Liver (tissue), 9 donors: Measurements from ENCODE around the gene HOXB3. TPM values are rescaled to one million over a fixed set of nuclear protein-coding genes. Genes with fewer than 3 reads are reported as not detected.

Experiments used
- DNase-seq: peaks from one replicate; pipeline ENCODE4 v3.0.0-alpha.2; 2017; ENCODE audit warnings: low spot score
- H3K27ac ChIP-seq, 2 donors: one replicate each; pipeline ENCODE4 v1.7.0; 2013; ENCODE audit warnings: inconsistent platforms in 2 of 2, low read length in 2 of 2, control low read depth in 1 of 2, low read depth in 1 of 2, mild to moderate bottlenecking in 1 of 2
- H3K27me3 ChIP-seq, 4 donors: one replicate each; pipeline versions ENCODE4 v1.6.1 to v1.7.0; 2013; ENCODE audit warnings: low read length in 3 of 4, inconsistent platforms in 1 of 4, mild to moderate bottlenecking in 1 of 4, moderate library complexity in 1 of 4; ENCODE audit not compliant: control insufficient read depth in 4 of 4, insufficient read depth in 4 of 4
- H3K36me3 ChIP-seq, 4 donors: one replicate each; pipeline versions ENCODE4 v1.6.1 to v1.7.0; 2013; ENCODE audit warnings: low read length in 3 of 4, mild to moderate bottlenecking in 3 of 4, low read depth in 1 of 4, moderate library complexity in 1 of 4; ENCODE audit not compliant: control insufficient read depth in 4 of 4, insufficient read depth in 3 of 4
- H3K4me1 ChIP-seq, 4 donors: one replicate each; pipeline versions ENCODE4 v1.6.1 to v1.7.0; 2013; ENCODE audit warnings: low read length in 3 of 4, mild to moderate bottlenecking in 3 of 4, moderate library complexity in 1 of 4; ENCODE audit not compliant: control insufficient read depth in 4 of 4, insufficient read depth in 4 of 4
- H3K4me3 ChIP-seq, 3 donors: one replicate each; pipeline versions ENCODE4 v1.6.1 to v1.7.0; 2013; ENCODE audit warnings: low read length in 3 of 3, control low read depth in 1 of 3, low read depth in 1 of 3, mild to moderate bottlenecking in 1 of 3
- H3K9ac ChIP-seq, 2 donors: one replicate each; pipeline ENCODE4 v1.7.0; 2013; ENCODE audit warnings: low read length in 2 of 2, mild to moderate bottlenecking in 2 of 2, moderate library complexity in 2 of 2, control low read depth in 1 of 2, low read depth in 1 of 2
- H3K9me3 ChIP-seq, 4 donors: one replicate each; pipeline versions ENCODE4 v1.6.1 to v1.7.0; 2013; ENCODE audit warnings: low read length in 3 of 4; ENCODE audit not compliant: control insufficient read depth in 4 of 4
- ATF3 ChIP-seq: IDR thresholded peaks from 2 replicates; pipeline ENCODE4 v1.6.1; 2016; ENCODE audit warnings: antibody characterized with exemption
- CTCF ChIP-seq: fragments of 150-350 bp; IDR thresholded peaks from 2 replicates; pipeline ENCODE4 v1.5.1; 2017; ENCODE audit warnings: improper control_type of control experiment, low read depth, low read length; ENCODE audit not compliant: missing input control
- EGR1 ChIP-seq, 2 donors: IDR thresholded peaks; 2 replicates each; pipeline ENCODE4 v1.6.1; 2016 to 2018; ENCODE audit warnings: antibody characterized with exemption in 2 of 2, low read depth in 2 of 2
- FOXA1 ChIP-seq: IDR thresholded peaks from 2 replicates; pipeline ENCODE4 v1.6.1; 2016; ENCODE audit warnings: antibody characterized with exemption
- FOXA2 ChIP-seq: IDR thresholded peaks from 2 replicates; pipeline ENCODE4 v1.6.1; 2016; ENCODE audit warnings: antibody characterized with exemption
- GABPA ChIP-seq, 2 donors: IDR thresholded peaks in 1 of 2; conservative IDR thresholded peaks in 1 of 2; 2 replicates each; pipeline ENCODE4 v1.6.1; 2016; ENCODE audit warnings: antibody characterized with exemption in 2 of 2, mild to moderate bottlenecking in 1 of 2, moderate library complexity in 1 of 2
- HNF4A ChIP-seq, 2 donors: conservative IDR thresholded peaks; 2 replicates each; pipeline ENCODE4 v1.6.1; 2016; ENCODE audit warnings: antibody characterized with exemption in 2 of 2, mild to moderate bottlenecking in 2 of 2
- HNF4G ChIP-seq: IDR thresholded peaks from 2 replicates; pipeline ENCODE4 v1.6.1; 2016; ENCODE audit warnings: antibody characterized with exemption
- JUND ChIP-seq, 2 donors: IDR thresholded peaks; 2 replicates each; pipeline ENCODE4 v1.6.1; 2016; ENCODE audit warnings: antibody characterized with exemption in 2 of 2
- MAX ChIP-seq: IDR thresholded peaks from 2 replicates; pipeline ENCODE4 v1.6.1; 2016; ENCODE audit warnings: antibody characterized with exemption
- NR2F2 ChIP-seq: IDR thresholded peaks from 2 replicates; pipeline ENCODE4 v1.6.1; 2016; ENCODE audit warnings: antibody characterized with exemption
- RAD21 ChIP-seq, 2 donors: IDR thresholded peaks; 2 replicates each; pipeline ENCODE4 v1.6.1; 2016; ENCODE audit warnings: antibody characterized with exemption in 2 of 2, mild to moderate bottlenecking in 2 of 2
- REST ChIP-seq: IDR thresholded peaks from 2 replicates; pipeline ENCODE4 v1.6.1; 2016; ENCODE audit warnings: antibody characterized with exemption, mild to moderate bottlenecking
- RXRA ChIP-seq, 2 donors: IDR thresholded peaks; 2 replicates each; pipeline ENCODE4 v1.6.1; 2017 to 2018; ENCODE audit warnings: antibody characterized with exemption in 2 of 2, mild to moderate bottlenecking in 1 of 2
- TAF1 ChIP-seq: conservative IDR thresholded peaks from 2 replicates; pipeline ENCODE4 v1.6.1; 2016; ENCODE audit warnings: antibody characterized with exemption, mild to moderate bottlenecking
- ZBTB33 ChIP-seq: IDR thresholded peaks from 2 replicates; pipeline ENCODE4 v1.6.1; 2016; ENCODE audit warnings: antibody characterized with exemption
- WGBS: extraction: QIAGEN DNeasy Blood & Tissue Kit; methylation state at CpG from one replicate; pipeline ENCODE4 v1.1.7; 2013; 5-methylcytosine and 5-hydroxymethylcytosine counted together
- polyA plus RNA-seq, 2 donors: library from polyadenylated mRNA; stranded (reverse) in 1 of 2; unstranded in 1 of 2; fragments of 200-250 nt in 1 of 2; fragments of >200 nt in 1 of 2; fragmentation: Nextera tagmentation in 1 of 2; extraction: Ambion mirVana in 1 of 2; gene quantifications; one replicate each; pipeline versions ENCODE4 v1.2.1 to v1.2.3, GENCODE V29; 2013 to 2015
- total RNA-seq, 2 donors: library from RNA; depleted of rRNA; stranded (reverse); fragments of >200 nt; gene quantifications; one replicate each; pipeline ENCODE4 v1.2.3, GENCODE V29; 2014
- donor health status: healthy.
- donor health status: healthy.
- donor health status: healthy.
- donor health status: healthy.
- donor health status: healthy.

HOXB3 gene
- total and polyA plus RNA-seq, 4 donors, result 0.75 to 2.2 (median 1.2) TPM

GRCh38 chr17:48595278-48595999 is 5.4 kb upstream of the HOXB3 start:
- no peak overlapping the region for H3K9ac ChIP-seq
- WGBS, result 46% methylated on average over 25 of the region's 25 CpGs
- no peaks in the 10 kb centered on the region for H3K36me3 ChIP-seq
- H3K4me1 ChIP-seq, result peaks cover 2 to 23% (median 4%) of the 10 kb centered on the region in 4 donors
- no peak for DNase-seq
- no peak overlapping the region for H3K27ac ChIP-seq
- peaks cover 4 to 18% (median 11%) of the 10 kb centered on the region in 4 donors for H3K27me3 ChIP-seq
- TF ChIP-seq RXRA (IDR thresholded peaks at IDR 0.05) (no peak), GABPA (IDR thresholded peaks at IDR 0.05 in 1 of 2, conservative IDR thresholded peaks at IDR 0.05 in 1 of 2) (no peak), NR2F2 (no peak), HNF4G (no peak), EGR1 (IDR thresholded peaks at IDR 0.05; ENCODE audit: low read depth in 2 of 2) (no peak), MAX (no peak), ATF3 (no peak), RAD21 (IDR thresholded peaks at IDR 0.05) (no peak), REST (no peak), FOXA2 (no peak), TAF1 (no peak), ZBTB33 (no peak), JUND (IDR thresholded peaks at IDR 0.05) (no peak), FOXA1 (no peak), CTCF (no peak), HNF4A (conservative IDR thresholded peaks at IDR 0.05) (no peak)
- no peak overlapping the region for H3K4me3 ChIP-seq
- no peaks in the 10 kb centered on the region for H3K9me3 ChIP-seq
